ENCODE measurements around the gene CRIP1.

- TF ChIP-seq CTCF (IDR thresholded peaks at IDR 0.05; ENCODE audit: extremely low read depth in 1 of 2, insufficient read depth in 1 of 2, low read depth in 1 of 2, low read length in 2 of 2) = no peak
- no peak for TF ChIP-seq POLR2A (IDR thresholded peaks at IDR 0.05; ENCODE audit: low read depth, low read length)
- TF ChIP-seq JUN (IDR thresholded peaks at IDR 0.05; ENCODE audit: borderline replicate concordance, insufficient read depth, insufficient read length, low read depth) = no peak
- TF ChIP-seq, protein P1, sequence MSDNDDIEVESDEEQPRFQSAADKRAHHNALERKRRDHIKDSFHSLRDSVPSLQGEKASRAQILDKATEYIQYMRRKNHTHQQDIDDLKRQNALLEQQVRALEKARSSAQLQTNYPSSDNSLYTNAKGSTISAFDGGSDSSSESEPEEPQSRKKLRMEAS (IDR thresholded peaks at IDR 0.05; ENCODE audit: insufficient read depth, insufficient read length) = no peak
These were observed 46.8 kb upstream of the CRIP1 start for GRCh38 chr14:105439710-105440553.

Data from endothelial cell of umbilical vein (primary cell).